Bronchial epithelial cell (primary cell): Measurements from ENCODE around the gene AP2B1. TPM values are rescaled to one million over a fixed set of nuclear protein-coding genes. Genes with fewer than 3 reads are reported as not detected.

Experiments
- DNase-seq: peaks from one replicate; pipeline ENCODE4 v3.0.0-alpha.2; 2010; ENCODE audit warnings: low read depth
- FAIRE-seq: peaks from 2 replicates; lab custom pipeline; 2011; peaks lifted over from hg19 to GRCh38; lab: Jason Lieb, UNC
- H3K27me3 ChIP-seq: 2 replicates; pipeline ENCODE4 v1.5.1; 2011; ENCODE audit warnings: low read length; ENCODE audit not compliant: control insufficient read depth, insufficient read depth
- H3K36me3 ChIP-seq: 2 replicates; pipeline ENCODE4 v1.5.1; 2011; ENCODE audit warnings: low read length; ENCODE audit not compliant: control insufficient read depth, insufficient read depth
- H3K4me3 ChIP-seq: 2 replicates; pipeline ENCODE4 v1.5.1; 2011; ENCODE audit warnings: mild to moderate bottlenecking, low read depth, low read length, control low read depth
- total RNA-seq: library from RNA; depleted of rRNA; stranded (reverse); fragments of >200 nt; gene quantifications from 2 replicates; pipeline ENCODE4 v1.2.1, GENCODE V29; 2014
- TF ChIP-seq, protein P1 (sequence below): IDR thresholded peaks from 2 replicates; pipeline ENCODE4 v1.5.1; 2011; ENCODE audit warnings: mild to moderate bottlenecking, moderate library complexity, low read length, control low read depth, inconsistent platforms; ENCODE audit not compliant: insufficient read depth, severe bottlenecking

The AP2B1 gene
- total RNA-seq, 1 donor from 2014 or later, result 50.8 TPM

DNA sequence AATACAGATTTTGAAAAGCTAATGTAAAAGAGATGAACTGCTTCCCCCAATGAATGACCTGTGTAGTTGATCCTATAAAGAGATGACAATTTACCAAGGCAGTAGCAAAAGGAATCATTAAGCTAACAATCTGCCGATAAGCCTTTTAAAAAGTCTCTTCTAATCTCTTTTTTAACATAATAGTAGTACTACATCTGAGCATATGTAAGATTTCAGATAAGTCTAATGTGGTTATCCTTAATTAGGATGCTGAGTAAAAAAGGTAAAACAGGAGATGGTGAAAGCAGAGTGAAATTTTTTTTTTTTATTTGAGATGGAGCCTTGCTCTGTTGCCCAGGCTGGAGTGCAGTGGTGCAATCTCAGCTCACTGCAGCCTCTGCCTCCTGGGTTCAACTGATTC, 118.1 kb downstream of the AP2B1 start:
- no peaks in the 10 kb centered on the region for H3K27me3 ChIP-seq
- no peak overlapping the region for H3K4me3 ChIP-seq
- H3K36me3 ChIP-seq, result peaks cover 1% of the 10 kb centered on the region
- FAIRE-seq (no peak), DNase-seq (no peak)
- TF ChIP-seq, protein P1, sequence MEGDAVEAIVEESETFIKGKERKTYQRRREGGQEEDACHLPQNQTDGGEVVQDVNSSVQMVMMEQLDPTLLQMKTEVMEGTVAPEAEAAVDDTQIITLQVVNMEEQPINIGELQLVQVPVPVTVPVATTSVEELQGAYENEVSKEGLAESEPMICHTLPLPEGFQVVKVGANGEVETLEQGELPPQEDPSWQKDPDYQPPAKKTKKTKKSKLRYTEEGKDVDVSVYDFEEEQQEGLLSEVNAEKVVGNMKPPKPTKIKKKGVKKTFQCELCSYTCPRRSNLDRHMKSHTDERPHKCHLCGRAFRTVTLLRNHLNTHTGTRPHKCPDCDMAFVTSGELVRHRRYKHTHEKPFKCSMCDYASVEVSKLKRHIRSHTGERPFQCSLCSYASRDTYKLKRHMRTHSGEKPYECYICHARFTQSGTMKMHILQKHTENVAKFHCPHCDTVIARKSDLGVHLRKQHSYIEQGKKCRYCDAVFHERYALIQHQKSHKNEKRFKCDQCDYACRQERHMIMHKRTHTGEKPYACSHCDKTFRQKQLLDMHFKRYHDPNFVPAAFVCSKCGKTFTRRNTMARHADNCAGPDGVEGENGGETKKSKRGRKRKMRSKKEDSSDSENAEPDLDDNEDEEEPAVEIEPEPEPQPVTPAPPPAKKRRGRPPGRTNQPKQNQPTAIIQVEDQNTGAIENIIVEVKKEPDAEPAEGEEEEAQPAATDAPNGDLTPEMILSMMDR, result no peak

DNA sequence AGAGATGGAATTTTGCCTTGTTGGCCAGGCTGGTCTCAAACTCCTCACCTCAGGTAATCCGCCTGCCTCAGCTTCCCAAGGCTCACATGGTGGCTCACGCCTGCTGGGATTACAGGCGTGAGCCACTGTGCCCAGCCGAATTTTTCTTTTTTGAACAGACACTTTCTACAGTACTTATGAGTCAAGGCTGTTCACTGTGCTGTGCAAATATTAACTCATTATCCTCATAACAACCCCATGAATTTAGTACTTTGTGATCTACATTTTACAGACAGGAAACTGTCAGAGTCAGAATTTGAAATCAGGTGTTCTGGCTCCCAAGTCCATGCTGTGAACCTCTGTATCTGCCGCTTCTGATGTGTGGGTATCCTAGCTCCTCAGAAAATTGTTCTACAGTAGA, 118.6 kb downstream of the AP2B1 start:
- peaks cover 2% of the 10 kb centered on the region for H3K36me3 ChIP-seq
- H3K27me3 ChIP-seq, result no peaks in the 10 kb centered on the region
- peak; percentile 30 for DNase-seq
- H3K4me3 ChIP-seq, result no peak overlapping the region
- TF ChIP-seq, protein P1, result no peak
- FAIRE-seq, result no peak

DNA sequence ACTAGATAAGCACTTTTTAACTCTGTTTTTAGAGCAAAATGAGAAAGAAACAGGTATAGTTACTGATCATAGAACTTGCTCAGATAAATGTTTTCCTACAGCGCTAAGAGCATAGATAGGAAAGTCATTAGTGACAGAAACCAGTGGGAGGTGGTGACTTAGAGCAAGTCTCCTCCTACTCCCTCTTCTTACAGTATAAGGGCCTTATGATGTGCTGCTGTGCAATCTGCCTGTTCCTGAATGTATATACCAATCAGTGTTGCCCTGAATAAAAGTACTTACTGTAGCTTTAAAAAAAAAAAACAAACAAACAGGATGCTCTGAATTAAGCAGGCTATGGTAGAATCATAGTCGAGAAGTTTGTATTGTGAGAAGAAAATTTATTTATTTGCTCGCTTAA, 121.0 kb downstream of the AP2B1 start:
- peaks cover 8% of the 10 kb centered on the region for H3K36me3 ChIP-seq
- FAIRE-seq, result no peak

DNA sequence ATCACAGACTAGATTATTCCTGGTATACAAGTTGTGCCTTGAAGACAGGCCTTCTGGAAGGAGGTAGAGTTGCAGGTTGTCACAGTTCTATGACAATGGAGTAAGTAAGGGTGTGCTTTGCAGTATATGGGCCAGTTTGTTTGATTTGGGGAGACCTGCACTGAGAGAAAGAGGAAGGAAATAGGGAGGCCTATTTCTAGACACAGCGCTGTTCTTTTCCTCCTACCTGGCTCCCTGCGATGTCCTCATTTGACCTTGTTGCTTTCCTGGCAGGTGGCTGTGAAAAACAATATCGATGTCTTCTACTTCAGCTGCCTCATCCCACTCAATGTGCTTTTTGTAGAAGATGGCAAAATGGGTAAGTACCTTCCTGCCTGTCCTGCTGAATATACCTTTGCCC, 121.8 kb downstream of the AP2B1 start:
- DNase-seq (no peak), FAIRE-seq (no peak)
- H3K36me3 ChIP-seq, result peaks cover 8% of the 10 kb centered on the region
- TF ChIP-seq, protein P1, result no peak
- H3K4me3 ChIP-seq, result no peak overlapping the region
- H3K27me3 ChIP-seq, result no peaks in the 10 kb centered on the region

More for the DNA sequence above, 121.0 kb downstream of the AP2B1 start:
- TF ChIP-seq, protein P1, result no peak
- Histone ChIP-seq H3K27me3 (no peaks in the 10 kb centered on the region), H3K4me3 (no peak overlapping the region)
- no peak for DNase-seq

DNA sequence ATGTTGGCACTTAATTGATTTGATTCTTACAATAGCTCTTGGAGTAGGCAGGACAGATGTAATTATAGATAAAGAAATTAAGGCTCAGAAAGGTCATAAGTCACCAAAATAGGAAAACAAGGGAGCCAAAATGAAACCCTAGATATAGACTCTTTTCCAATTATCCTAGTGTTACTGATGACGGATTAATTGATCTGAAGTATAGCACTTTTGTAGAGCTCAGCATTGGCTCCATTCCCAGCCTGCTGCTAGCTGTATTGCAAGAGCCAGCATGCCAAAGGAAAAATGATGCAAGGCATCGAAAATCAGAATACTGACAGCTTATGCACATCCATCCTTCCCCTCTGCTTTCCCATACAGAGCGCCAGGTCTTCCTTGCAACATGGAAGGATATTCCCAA, 122.8 kb downstream of the AP2B1 start:
- TF ChIP-seq, protein P1, result no peak
- peaks cover 11% of the 10 kb centered on the region for H3K36me3 ChIP-seq
- peak; percentile 35 for DNase-seq
- FAIRE-seq, result no peak
- H3K27me3 ChIP-seq, result no peaks in the 10 kb centered on the region
- H3K4me3 ChIP-seq, result no peak overlapping the region

DNA sequence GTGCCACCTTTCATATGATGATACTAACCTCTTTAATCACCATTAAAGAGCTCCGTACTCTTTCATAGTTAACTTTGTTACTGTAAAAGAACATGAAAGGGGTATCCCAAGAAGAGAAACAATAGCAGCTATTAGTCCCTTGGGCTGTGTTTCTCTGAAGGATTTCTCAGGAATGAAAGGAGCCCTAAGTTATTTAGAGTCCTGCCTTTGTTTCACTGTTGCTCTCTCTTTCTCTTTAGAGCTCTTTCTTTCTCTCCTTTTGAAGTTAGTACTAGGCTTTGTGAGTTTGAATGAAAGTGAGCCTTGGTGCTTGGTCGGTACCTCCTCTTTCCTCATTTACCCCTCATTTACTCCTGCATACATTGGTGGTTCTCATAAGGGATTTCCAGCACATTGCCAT, 123.8 kb downstream of the AP2B1 start:
- Histone ChIP-seq H3K27me3 (no peaks in the 10 kb centered on the region), H3K4me3 (no peak overlapping the region), H3K36me3 (peaks cover 11% of the 10 kb centered on the region)
- TF ChIP-seq, protein P1, result no peak
- FAIRE-seq, result no peak
- no peak for DNase-seq
